GM23248 (cell line): ENCODE measurements around the gene PARP3.

Source experiments
- EZH2 ChIP-seq: fragments of 200-600 bp; sonication (generic); IDR thresholded peaks from 2 replicates; pipeline ENCODE4 v1.6.1; 2018; ENCODE audit warnings: antibody characterized with exemption, mild to moderate bottlenecking; ENCODE audit not compliant: insufficient read depth, poor library complexity, severe bottlenecking
- EZH2phosphoT487 ChIP-seq: fragments of 200-600 bp; sonication (generic); IDR thresholded peaks from 2 replicates; pipeline ENCODE4 v1.6.1; 2018; ENCODE audit warnings: antibody characterized with exemption, moderate library complexity, mild to moderate bottlenecking, low read depth; ENCODE audit not compliant: insufficient read depth

DNA sequence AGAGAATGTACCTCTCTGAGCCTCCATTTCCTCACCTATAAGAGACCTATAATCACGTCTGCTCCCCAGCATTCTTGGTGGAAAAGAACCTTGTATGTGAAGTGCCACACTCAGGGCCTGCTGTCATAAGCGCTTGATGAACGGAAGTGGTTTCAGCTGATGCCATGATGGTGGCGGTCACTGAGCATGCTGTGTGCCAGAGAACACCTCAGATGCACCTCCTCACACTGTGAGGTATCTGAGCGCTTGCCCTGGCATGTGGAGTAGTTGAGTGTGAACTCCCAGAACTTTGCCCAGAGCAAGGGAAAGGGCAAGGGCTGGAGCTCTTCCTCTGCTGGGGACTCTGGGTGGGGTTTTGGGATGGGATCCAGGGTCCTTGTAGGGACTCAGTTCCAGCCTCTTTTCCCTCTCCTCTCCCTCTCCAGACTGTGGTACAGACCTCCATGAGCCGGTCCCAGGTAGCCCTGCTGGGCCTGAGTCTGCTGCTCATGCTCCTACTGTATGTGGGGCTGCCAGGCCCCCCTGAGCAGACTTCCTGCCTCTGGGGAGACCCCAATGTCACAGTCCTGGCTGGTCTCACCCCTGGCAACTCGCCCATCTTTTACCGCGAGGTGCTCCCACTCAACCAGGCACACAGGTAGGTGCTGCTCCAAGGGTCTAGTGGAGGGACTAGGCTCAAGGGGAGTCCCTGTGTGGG, 35.4 kb downstream of the PARP3 start:
- no peak for TF ChIP-seq EZH2
- TF ChIP-seq EZH2phosphoT487, result no peak
